ENCODE results near the gene SIN3B.

GRCh38 chr19:16890461-16891184 is 61.4 kb downstream of the SIN3B start:
- TF ChIP-seq CTCF (conservative IDR thresholded peaks at IDR 0.05 in 1 of 2, IDR thresholded peaks at IDR 0.05 in 1 of 2; ENCODE audit: extremely low read depth in 1 of 2, insufficient read depth in 1 of 2, low read depth in 1 of 2, low read length in 2 of 2) (no peak), EZH2 (IDR thresholded peaks at IDR 0.05; ENCODE audit: borderline replicate concordance, low read length) (no peak)
